T1000 (cell line): ENCODE results near the gene HOXA9.

Source experiments
- DNase-seq: peaks from one replicate; lab custom pipeline; 2025; ENCODE audit warnings: mixed read lengths; lab: John Stamatoyannopoulos, UW

The HOXA9 gene

DNA sequence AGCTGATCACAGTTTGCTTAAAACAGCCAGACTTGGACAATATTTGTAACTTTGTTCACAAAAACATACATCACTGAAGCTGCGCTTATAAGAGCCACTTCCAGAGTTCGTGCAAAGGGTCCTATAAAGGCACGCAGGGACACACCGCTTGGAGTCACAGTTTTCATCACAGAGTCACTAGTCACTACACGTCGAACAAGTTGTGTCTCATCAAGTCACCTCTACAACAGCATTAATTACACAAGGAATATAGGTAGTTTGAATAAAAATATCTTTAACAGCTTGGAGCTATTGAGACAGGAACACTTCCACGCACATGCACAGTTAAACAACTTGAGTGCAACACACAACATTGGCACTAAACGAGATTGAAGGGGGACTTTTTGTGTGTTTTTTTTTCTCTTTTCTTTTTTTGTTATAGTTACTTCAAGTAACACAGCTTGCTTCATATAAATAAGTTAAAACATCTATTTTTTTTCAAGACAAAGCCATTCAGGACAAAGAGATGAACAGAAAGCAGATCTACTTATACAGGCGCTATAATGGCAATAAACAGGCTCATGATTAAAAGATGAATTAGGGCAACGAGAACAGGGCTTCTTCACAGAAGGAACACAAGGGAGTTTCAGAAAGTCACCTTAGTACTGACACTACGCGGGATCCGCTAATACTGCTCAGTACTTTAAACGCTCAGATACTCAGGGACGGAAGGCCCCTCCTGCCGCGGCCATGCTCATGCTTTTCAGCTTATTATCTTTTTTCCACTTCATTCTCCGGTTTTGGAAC, 24.0 kb downstream of the HOXA9 start:
- DNase-seq: no peak

DNA sequence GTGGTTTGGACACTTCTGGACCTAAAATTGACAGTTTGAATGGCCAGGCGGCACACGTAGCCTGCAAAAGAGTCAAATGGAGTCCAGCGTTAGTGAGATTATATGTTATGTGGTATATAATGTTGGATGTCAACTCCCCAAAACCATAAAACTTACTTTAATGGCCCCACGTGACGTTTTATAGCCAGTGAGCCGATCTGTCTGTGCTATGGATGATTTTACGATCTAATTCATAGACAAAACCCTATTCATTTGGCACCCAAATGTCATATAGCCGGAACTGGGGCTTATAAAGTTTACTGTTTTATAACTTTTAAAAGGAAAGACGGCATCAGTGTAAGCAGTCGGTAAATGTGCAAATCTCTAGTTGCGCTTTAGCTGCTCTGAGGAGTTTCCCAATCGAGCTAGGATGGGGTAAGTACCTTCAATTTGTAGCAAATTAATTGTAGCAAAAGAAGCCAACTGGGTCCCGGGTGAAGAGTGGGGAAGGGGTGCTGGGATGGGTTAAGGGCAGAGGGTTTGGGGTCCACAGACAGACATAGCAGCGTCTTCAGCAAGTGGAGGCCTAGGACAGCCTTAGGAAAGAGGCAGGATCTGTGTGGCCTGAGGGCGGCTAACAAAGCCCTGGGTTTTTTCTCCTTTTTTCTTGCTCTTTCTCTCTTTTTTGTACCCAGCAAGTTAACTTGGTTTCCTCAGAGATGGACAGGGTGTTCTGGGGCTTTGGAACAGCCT, 25.0 kb downstream of the HOXA9 start:
- no peak for DNase-seq

GRCh38 chr7:27139334-27140125, 25.8 kb downstream of the HOXA9 start:
- no peak for DNase-seq

DNA sequence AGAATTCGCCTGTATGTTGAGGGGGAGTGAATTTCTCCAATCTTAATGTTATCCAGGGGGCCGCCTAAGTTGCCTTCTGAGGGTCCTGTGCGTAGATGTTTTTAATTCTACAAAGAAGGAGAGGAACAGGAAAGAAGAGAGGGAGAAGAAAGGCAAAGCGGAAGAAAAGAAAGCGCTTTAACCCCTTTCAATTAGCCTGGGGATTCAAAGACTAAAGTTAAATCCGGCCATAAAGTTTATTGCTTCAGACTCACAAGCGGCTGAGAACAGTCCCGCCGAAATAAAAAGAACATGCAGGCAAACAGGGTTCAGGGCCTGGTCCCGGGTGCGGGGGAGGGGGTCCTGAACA, 26.4 kb downstream of the HOXA9 start:
- DNase-seq: no peak

DNA sequence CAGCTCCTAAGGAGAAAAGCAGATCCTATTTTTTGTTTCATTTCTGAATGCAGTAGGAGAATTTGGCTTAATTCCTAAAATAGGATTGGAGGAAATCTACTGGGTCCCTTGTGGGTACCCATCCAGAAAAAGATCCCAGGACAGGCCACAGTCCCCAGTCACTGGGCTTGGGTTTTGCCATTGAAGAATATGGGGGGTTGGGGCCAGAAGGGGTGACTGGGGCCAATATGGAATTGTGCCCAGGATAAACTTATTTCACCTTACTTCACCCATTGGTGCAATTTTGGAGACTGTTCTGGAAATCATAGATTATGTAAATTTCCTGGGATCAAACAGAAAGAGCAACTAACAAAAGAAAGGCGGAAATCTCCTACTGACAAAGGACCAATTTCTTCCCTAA, 26.9 kb downstream of the HOXA9 start:
- no peak for DNase-seq

DNA sequence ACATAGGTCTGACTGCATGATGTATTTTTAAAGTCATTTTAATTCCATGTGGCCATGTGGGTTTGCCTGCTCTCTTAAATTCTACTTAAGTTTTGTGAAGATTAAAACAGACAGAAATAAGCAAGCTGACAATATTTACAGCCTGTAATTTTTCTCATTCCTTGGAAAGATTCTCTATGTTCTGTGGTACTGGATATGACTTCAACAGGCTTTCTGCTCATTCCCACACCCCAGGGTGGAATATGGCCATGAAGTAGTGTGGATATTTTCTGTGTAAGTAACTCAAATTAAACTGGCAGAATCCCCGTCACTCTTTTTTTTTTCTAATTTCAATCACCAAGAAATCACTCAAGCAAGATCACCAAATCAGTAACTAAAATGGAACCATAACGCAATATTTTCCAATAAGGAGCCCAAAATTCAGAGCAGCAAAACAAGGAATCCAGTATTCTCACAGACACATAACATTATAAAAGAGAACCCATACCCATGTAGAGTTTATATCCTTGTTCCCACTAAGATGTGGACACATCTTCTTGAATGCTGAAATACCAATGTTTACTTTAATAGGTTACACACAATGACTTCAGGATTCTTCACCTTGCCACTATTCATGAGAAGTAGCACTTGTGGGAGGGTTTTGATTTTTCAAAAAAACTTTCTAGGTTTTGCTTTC, 27.6 kb downstream of the HOXA9 start:
- DNase-seq: no peak

DNA sequence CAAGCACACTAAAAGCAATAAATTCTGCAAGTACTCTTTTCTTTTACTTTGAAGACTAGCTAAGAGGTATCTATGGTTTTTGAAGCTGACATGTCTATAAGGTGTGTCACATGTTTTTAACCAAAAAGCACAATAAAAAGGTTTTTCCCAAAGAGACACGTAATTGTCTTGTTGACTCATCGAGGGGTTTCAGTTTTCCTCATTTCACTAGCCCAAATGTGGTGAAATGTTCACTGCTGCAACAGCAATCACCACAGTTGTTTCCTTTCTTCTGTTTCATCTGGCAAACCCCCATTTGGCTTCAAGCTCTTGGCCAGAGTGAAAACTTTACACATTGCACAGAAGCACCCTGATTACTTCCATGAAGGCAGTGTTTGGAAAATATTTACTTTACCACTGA, 30.9 kb downstream of the HOXA9 start:
- DNase-seq: peak; percentile 5

DNA sequence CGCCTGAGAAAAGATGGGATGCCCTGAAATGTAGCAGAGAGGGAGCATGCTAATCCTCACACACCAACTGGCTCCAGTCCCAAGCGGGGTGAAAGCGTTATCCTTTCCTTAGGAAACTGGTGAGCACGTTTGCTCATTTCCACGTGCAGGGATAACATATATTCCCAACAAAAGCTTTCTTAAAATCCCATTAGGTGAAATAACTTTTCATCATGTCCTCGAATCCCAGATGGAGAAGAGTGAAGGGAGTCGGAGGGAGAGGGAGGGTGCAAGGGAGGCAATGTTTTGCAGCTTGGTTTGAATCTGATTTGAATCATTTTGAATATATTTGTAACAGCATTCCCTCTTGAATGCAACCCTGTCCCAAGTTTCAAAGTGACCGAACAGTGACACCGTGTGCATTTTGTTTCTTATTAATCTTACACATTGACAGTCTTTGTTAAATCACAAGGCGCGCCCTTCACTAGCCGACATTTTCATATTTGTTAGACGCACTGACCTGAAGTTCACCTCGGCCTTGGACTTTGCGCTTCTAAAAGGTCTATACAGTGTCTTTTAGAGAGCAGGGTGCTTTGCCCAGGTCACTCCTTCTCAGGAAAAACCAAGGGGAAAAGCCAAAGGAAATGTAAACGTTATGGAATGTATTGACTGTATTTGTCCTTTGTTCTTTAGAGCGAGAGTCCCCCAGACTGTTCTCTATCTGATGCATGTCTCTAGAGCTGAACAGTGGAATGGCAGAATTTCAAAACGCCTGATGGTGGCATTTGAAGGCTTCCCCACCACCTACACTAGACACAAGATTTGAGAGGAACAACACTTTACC, 31.7 kb downstream of the HOXA9 start:
- no peak for DNase-seq

DNA sequence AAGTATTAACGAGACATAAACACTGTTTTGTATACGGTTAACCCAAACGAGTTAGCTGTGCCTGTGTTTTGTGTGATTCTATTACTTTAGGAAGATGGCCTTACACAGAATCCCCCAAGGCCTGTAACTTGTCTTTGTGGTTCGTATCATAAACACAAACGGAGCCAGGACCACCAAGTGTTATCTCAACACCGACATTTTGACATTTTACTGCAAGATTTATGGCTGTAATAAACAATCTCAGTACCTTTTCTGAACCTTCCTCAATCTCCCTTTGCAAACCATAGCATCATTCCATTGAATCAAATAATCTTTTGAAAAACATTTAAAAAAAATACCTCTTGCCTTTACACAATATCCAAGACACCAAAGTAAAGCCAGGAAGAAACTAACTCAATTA, 32.4 kb downstream of the HOXA9 start:
- DNase-seq: no peak

DNA sequence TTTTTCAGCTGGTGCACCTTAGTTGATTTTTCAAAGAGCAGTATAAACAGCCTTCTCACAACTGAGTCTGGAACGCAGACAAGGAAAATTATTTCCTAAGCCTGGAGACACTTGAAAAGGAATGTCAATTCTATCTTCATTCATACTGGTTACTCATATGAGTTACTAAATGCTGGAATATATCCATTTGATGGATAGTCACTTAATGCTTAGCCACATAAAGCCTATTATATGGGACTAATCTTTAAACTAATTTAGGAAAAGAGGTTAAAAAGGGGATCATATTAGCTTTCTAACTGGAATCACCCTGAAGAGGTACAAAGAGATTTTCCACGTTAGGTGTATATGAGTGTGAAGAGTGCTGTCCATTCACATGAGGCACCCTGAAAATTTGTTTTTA, 33.1 kb downstream of the HOXA9 start:
- no peak for DNase-seq

GRCh38 chr7:27131390-27131819, 33.9 kb downstream of the HOXA9 start:
- no peak for DNase-seq

DNA sequence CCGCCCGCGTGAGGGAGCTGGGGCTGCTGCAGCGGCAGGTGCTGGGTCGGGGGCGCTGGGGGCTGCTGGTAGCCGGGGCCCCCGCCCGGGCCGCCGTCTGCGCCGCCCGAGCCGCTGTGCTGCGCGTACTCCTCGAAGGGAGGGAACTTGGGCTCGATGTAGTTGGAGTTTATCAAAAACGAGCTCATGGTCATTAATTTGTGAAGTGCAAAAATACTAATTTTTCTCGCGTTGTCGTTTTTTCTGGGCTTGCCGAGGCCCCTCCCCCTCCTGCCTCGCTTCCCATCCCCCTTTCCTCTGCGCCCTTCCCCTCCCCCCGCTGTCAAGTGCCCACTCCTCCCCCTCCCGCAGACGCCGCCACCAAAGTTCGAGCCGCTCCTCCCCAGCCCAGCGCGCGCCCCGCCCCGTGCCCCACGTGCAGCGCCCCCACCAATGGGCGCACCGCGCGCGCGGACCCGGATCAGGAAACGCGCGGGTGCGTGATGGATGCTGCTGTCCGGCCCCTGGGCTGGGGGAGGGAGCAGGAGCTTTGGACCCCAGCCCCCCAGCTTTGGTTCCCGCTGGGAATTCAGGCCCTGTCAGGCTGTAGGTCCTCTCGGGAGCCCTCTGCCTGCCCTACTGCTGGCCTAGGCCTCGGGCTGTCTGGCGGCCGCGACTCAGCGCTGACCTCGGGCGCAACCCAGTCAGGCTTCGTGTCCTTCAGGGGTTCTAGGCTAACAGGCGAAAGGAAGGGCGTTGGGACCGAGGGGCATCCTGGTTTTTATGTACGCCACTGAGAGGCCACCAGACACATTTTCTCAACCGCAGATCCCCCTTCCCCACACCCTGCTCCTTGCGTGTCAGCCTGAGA, 34.6 kb downstream of the HOXA9 start, which contains the start of gene HOXA4:
TSS of gene HOXA4 (minus strand) at position 218 of the 850 bp plus-strand sequence. CDS start at position 194, 24 bp downstream.
- peak; percentile 73 for DNase-seq

DNA sequence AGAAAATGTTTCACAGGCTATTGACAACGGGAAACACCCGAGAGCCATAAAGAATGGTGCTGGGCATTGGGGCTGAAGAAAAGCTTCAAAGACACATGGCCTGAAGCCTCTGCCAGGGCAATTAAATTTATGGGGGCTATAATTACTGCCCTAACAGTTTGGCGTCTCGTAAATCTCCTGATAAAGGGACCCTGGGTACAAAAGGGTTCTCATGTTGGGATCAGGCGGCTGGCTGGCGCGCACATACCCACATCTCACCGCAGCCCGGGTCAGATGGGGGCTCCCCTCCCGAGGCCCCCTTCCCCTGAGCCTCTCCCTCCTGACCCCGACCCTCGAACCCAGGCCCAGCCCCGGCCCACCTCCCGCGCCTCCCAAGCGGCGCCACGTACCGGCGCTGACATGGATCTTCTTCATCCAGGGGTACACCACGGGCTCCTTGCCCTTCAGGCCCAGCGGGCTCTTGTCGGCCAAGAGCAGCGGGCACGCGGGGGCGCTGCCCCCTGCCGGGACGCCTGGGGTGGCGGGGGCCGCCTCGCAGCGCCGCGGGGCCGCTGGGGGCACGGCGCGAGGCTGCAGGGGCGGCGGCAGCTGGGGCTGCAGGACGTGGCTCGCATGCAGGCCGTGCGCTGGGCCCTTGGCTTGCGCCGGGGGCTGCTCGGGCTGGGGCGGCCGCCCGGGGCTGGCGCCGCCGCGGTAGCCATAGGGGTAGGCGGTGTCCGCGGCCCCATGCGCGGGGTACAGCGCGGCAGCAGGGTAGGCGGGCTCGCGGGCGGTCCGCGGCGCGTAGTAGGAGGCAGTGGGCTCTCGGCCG, 35.4 kb downstream of the HOXA9 start:
- DNase-seq: peak; percentile 42

- no peak for DNase-seq
Measured at GRCh38 chr7:27128776-27129728, 36.3 kb downstream of the HOXA9 start.

- DNase-seq: no peak
Measured at GRCh38 chr7:27128034-27128433, 37.3 kb downstream of the HOXA9 start.

GRCh38 chr7:27126596-27127327, 38.6 kb downstream of the HOXA9 start:
- no peak for DNase-seq

DNA sequence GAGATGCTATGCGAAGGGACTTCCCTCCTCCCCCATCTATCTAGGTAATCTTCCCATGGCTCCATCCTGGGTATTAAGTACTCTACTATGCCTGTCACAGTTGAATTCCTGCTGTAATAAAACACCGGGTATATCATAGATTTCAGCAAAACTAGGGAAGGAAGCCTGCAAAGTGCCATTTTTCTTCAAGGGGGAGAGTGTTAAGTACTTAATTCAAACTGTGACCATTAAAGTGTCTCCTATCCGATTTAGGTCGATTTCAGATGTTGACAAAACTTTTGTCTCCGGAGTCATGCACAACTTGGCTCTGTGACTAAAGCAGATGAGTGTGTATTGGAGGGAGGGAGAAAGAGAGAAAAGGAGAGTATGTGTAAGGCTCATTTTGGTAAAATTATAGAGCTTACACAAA, 39.3 kb downstream of the HOXA9 start:
- no peak for DNase-seq
